Measurements from ENCODE around the gene NSRP1.

- TF ChIP-seq CEBPB (IDR thresholded peaks at IDR 0.05; ENCODE audit: low read depth, low read length): no peak
- no peak for TF ChIP-seq RFX5 (IDR thresholded peaks at IDR 0.05; ENCODE audit: low read depth, low read length)
- TF ChIP-seq CTCF (conservative IDR thresholded peaks at IDR 0.05; ENCODE audit: low read depth, low read length): no peak
- TF ChIP-seq MAFK (IDR thresholded peaks at IDR 0.05; ENCODE audit: low read depth, low read length): no peak
- TF ChIP-seq POLR2A (IDR thresholded peaks at IDR 0.05; ENCODE audit: low read depth, low read length): no peak
- TF ChIP-seq FOS (IDR thresholded peaks at IDR 0.05; ENCODE audit: low read depth, low read length): no peak
- TF ChIP-seq RCOR1 (IDR thresholded peaks at IDR 0.05; ENCODE audit: insufficient replicate concordance, low read length): no peak
- TF ChIP-seq ELK1 (IDR thresholded peaks at IDR 0.05; ENCODE audit: borderline replicate concordance, low read depth, low read length): no peak
- TF ChIP-seq SMC3 (IDR thresholded peaks at IDR 0.05; ENCODE audit: low read depth, low read length): no peak
- no peak for TF ChIP-seq MAZ (IDR thresholded peaks at IDR 0.05; ENCODE audit: borderline replicate concordance, low read depth, low read length)
- no peak for TF ChIP-seq USF2 (IDR thresholded peaks at IDR 0.05; ENCODE audit: low read depth, low read length)
- no peak for TF ChIP-seq NFE2L2 (IDR thresholded peaks at IDR 0.05; ENCODE audit: low read depth, low read length)
- no peak for TF ChIP-seq BHLHE40 (IDR thresholded peaks at IDR 0.05; ENCODE audit: low read depth, low read length)
These were observed 7.7 kb downstream of the NSRP1 start for GRCh38 chr17:30124273-30124796.

All from IMR-90 (cell line).